ENCODE data around the gene NUMBL.

The NUMBL gene

DNA sequence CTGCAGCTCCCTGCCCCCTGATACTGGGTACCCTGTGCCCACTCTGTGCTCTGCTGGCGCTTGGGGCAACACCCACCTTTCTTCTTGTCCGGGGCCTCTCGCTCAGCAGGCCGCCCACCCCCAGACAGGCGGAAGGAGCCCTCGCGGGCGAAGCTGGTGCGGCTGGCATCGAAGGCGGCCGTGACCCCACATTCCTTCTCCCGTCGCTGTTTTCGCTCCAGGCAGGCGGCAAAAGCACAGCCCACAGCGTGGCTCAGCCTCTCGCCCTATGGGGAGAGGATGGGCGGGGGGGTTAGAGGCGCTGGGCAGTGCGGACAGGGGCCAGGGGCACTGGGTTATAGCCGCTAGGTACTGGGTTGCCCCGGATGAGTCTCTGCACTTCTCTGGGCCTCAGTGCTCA lies 13.3 kb downstream of the NUMBL start:
- POLR2A ChIA-PET (ENCODE audit: low non-redundant PET) = no interaction called here
- TF ChIP-seq, protein P1, sequence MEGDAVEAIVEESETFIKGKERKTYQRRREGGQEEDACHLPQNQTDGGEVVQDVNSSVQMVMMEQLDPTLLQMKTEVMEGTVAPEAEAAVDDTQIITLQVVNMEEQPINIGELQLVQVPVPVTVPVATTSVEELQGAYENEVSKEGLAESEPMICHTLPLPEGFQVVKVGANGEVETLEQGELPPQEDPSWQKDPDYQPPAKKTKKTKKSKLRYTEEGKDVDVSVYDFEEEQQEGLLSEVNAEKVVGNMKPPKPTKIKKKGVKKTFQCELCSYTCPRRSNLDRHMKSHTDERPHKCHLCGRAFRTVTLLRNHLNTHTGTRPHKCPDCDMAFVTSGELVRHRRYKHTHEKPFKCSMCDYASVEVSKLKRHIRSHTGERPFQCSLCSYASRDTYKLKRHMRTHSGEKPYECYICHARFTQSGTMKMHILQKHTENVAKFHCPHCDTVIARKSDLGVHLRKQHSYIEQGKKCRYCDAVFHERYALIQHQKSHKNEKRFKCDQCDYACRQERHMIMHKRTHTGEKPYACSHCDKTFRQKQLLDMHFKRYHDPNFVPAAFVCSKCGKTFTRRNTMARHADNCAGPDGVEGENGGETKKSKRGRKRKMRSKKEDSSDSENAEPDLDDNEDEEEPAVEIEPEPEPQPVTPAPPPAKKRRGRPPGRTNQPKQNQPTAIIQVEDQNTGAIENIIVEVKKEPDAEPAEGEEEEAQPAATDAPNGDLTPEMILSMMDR (conservative IDR thresholded peaks at IDR 0.05; ENCODE audit: low read depth) = no peak
- DNase-seq (ENCODE audit: low spot score) = no peak
- CTCF ChIA-PET = no interaction called here
- H3K27ac ChIP-seq = no peak overlapping the region

DNA sequence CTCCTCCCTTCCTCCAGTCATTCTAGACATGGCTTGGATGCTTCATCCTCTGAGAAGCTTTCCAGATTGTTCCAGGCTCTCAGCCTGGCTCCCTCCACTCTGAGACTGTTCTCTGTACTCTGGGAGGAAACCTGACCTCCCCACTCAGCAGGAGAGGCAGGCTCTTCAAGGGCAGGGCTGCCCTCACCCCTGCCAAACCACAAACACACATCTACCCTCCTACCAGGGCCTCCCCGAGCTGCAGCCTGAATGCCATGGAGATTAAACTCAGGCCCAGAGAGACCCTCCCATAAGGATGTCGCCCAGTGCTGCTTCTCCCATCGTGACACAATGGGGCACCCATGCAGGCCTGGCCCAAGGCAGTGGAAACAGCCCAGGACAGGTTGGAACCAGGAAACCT lies 16.2 kb downstream of the NUMBL start:
- DNase-seq (ENCODE audit: low spot score) = no peak
- TF ChIP-seq, protein P1 (conservative IDR thresholded peaks at IDR 0.05; ENCODE audit: low read depth) = no peak
- ChIA-PET POLR2A (ENCODE audit: low non-redundant PET) (no interaction called here), CTCF (no interaction called here)
- H3K27ac ChIP-seq = peak overlapping the region; percentile 30; the same call in 1 of the 2 replicates

DNA sequence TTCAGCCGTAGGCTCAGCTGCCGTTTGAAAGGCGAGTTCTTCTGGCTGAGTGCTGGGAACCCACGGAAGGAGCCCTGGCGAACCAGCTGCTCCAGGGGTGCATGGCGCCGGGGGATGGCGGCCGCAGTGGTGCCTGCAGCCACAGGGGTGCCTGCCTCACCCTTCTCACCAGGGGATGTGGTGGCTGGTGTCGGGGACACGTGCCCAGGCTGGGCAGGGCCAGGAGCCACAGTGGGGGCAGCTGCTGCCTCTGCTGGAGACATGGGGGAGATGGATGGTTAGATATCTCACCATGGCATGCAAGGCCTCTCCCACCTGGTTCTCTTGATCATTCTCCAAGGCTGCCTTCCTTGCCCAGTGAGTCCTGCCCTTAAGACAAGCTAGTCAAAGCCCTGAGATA lies 17.1 kb downstream of the NUMBL start:
- H3K27ac ChIP-seq = no peak overlapping the region
- TF ChIP-seq, protein P1 (conservative IDR thresholded peaks at IDR 0.05; ENCODE audit: low read depth) = no peak
- DNase-seq (ENCODE audit: low spot score) = no peak
- POLR2A ChIA-PET (ENCODE audit: low non-redundant PET) = no interaction called here
- CTCF ChIA-PET = no interaction called here

DNA sequence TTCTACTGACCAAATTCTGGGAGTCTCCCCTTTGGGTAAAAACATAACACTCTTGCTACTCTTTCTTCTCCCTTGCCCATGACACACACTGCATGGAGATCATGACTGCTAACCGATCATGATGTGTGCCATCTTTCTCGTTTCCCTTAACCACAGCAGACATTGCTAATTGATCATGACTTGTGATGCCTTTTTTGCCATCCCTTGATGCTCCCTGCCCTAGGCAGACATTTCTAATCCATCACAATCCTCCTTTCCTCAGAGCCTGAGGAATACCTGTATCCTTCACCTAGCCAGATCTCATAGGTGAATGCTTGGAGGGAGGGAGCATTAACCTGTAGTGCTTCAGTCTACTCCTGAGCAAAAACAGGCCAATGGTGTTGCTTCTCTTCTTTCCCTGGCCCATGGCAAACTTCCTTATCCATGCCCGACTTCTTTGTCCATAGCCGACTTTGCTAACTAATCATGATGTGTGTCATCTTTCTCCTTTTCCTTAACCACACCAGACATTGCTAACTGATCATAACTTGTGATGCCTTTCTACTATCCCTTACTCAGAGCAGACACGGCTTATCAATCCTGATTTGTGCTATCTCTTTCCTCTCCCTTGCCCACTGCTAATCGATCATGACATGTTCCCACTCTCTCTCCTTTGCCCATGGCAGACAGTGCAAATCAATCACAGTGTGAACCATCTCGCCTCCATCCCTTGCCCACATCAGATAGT lies 17.7 kb downstream of the NUMBL start:
- TF ChIP-seq, protein P1 (conservative IDR thresholded peaks at IDR 0.05; ENCODE audit: low read depth) = no peak
- no peak overlapping the region for H3K27ac ChIP-seq
- no peak for DNase-seq (ENCODE audit: low spot score)
- ChIA-PET CTCF (no interaction called here), POLR2A (ENCODE audit: low non-redundant PET) (no interaction called here)

DNA sequence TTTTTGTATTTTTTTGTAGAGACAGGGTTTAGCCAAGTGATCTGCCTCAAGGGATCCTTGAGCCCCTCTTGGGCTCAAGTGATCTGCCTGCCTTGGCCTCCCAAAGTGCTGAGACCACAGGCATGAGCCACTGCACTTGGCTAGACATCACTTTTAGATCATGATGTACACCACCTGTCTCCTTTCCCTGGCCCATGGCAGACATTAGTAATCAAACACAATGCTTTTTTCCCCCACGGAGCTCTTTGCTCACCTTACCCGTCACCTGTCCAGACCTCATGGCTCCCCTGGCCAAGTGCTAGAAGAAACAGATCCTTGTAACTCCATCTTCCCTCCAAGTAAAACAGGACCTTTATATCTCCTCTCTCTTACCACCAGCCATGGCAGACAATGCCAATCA lies 18.4 kb downstream of the NUMBL start:
- ChIA-PET CTCF (interaction anchor here (0.6 kb wide), 1 partner anchor 37 kb away, joined by 3 read pairs; no protein-coding TSS in a partner anchor), POLR2A (ENCODE audit: low non-redundant PET) (interaction anchor here (0.7 kb wide), 1 partner anchor 106 kb away, joined by 6 read pairs; the partner anchor contains the start of gene RAB4B)
- TF ChIP-seq, protein P1 (conservative IDR thresholded peaks at IDR 0.05; ENCODE audit: low read depth) = no peak
- H3K27ac ChIP-seq = peak overlapping the region; percentile 13
- DNase-seq (ENCODE audit: low spot score) = no peak

DNA sequence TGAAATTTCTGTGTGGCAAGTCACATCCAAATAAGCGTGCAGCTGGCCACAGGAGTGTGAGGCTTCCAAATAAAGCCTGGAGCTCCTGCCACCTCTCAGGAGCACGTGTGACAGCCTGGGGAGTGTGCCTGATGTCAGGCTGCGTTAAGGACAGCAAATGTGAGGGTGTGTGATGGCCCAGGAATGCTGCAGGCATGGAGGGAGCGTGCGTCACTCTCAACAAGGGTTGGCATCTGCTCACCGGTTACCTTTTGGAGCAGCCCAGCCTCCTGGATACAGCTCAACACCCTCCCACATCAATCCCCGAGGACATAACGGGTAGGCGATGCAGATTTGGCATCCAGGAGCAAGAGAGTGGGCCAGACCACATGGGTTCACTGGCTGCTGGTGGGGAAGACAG lies 19.0 kb downstream of the NUMBL start:
- TF ChIP-seq, protein P1 (conservative IDR thresholded peaks at IDR 0.05; ENCODE audit: low read depth) = no peak
- no peak for DNase-seq (ENCODE audit: low spot score)
- ChIA-PET POLR2A (ENCODE audit: low non-redundant PET) (interaction anchor here (0.7 kb wide), 1 partner anchor 106 kb away, joined by 6 read pairs; the partner anchor contains the start of gene RAB4B), CTCF (interaction anchor here (0.6 kb wide), 1 partner anchor 36 kb away, joined by 3 read pairs; no protein-coding TSS in a partner anchor)
- H3K27ac ChIP-seq = peak overlapping the region; percentile 13
